GM12865 (cell line): ENCODE results near the gene SOCS7.

Experiments used
- DNase-seq: peaks from one replicate; pipeline ENCODE4 v3.0.0; 2010; ENCODE audit warnings: low read depth
- H3K4me3 ChIP-seq: 2 replicates; pipeline ENCODE4 v1.5.1; 2011; ENCODE audit warnings: mild to moderate bottlenecking, low read depth, low read length, control low read depth
- TF ChIP-seq, protein P1 (sequence below): IDR thresholded peaks from 2 replicates; pipeline ENCODE4 v1.5.1; 2011; ENCODE audit warnings: low read length, control low read depth, low read depth, inconsistent platforms; ENCODE audit not compliant: insufficient read depth; ENCODE audit errors: missing control alignments

SOCS7 gene

DNA sequence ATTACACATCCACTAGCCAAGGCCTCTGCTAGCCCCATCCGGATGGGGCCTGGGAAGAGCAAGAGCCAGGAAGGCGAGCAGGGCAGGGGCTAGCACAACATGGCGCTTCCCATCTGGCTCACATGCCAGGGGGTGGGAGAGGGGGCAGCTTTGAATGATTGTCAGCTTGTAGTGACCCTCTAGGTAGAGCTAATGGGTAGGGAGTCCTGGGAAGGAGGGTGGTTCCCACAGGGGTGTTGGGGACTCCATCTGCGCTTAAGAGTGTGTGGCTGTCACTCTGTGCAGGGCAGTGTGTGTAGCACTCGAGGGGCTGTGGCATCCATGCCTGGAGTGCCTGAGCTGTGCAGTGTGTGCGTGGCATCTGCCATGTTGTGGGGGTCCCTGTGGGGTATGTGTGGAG, 101.1 kb downstream of the SOCS7 start:
- H3K4me3 ChIP-seq = no peak overlapping the region

DNA sequence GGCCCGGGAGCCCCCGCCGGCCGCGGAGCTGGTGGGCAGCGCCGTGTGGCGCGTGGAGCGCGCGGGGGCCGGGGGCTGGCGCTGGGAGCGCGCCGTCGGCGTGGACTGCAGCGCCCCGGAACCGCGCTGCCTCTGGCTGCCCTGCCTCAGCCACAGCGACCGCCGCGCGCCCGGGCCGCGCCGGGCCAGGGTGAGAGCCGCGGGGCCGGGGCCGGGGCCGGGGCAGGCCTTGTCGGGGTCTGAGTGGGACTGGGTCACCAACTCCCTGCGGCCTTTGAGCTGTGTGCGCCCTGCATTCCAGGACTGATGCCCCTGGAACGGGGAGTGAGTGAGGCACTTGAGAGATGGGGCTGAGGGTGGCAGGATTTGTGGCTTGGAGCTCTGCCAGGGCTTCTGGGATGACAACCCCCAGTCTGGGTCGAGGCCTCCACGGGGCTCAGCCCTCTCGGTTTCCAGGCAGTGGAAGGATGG, 102.3 kb downstream of the SOCS7 start:
- TF ChIP-seq, protein P1, sequence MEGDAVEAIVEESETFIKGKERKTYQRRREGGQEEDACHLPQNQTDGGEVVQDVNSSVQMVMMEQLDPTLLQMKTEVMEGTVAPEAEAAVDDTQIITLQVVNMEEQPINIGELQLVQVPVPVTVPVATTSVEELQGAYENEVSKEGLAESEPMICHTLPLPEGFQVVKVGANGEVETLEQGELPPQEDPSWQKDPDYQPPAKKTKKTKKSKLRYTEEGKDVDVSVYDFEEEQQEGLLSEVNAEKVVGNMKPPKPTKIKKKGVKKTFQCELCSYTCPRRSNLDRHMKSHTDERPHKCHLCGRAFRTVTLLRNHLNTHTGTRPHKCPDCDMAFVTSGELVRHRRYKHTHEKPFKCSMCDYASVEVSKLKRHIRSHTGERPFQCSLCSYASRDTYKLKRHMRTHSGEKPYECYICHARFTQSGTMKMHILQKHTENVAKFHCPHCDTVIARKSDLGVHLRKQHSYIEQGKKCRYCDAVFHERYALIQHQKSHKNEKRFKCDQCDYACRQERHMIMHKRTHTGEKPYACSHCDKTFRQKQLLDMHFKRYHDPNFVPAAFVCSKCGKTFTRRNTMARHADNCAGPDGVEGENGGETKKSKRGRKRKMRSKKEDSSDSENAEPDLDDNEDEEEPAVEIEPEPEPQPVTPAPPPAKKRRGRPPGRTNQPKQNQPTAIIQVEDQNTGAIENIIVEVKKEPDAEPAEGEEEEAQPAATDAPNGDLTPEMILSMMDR = no peak
- H3K4me3 ChIP-seq = no peak overlapping the region
- DNase-seq = no peak

More for the DNA sequence above, 101.1 kb downstream of the SOCS7 start:
- DNase-seq = no peak
- TF ChIP-seq, protein P1 = no peak

GRCh38 chr17:38454532-38454931, 102.9 kb downstream of the SOCS7 start:
- no peak overlapping the region for H3K4me3 ChIP-seq
- TF ChIP-seq, protein P1 = no peak
- no peak for DNase-seq
